ENCODE data around the gene CPT2. TPM values are rescaled to one million over a fixed set of nuclear protein-coding genes. Genes with fewer than 3 reads are reported as not detected.
A peak's percentile ranks its signal among the peaks of the same experiment; 100 is the strongest.

CPT2 gene
- total and polyA plus RNA-seq, 4 donors: 27.4 to 109 (median 74.8) TPM

GRCh38 chr1:53172426-53173128, 24.0 kb upstream of the CPT2 start (continued):
- TF ChIP-seq NR2F2 (IDR thresholded peaks at IDR 0.05) (peak; percentile 38), SP1 (IDR thresholded peaks at IDR 0.05) (peak; percentile 37), CTCF (IDR thresholded peaks at IDR 0.05; ENCODE audit: low read depth, low read length, missing input control) (peak; percentile 6), JUND (IDR thresholded peaks at IDR 0.05) (no peak)

GRCh38 chr1:53174971-53175913, 21.4 kb upstream of the CPT2 start:
- Histone ChIP-seq H3K27me3 (ENCODE audit: control insufficient read depth in 4 of 4, insufficient read depth in 4 of 4, low read length in 3 of 4) (no peaks in the 10 kb centered on the region), H3K9me3 (ENCODE audit: control insufficient read depth in 4 of 4, low read length in 3 of 4) (no peaks in the 10 kb centered on the region), H3K4me3 (ENCODE audit: low read depth in 1 of 3, low read length in 3 of 3) (no peak overlapping the region), H3K4me1 (ENCODE audit: control insufficient read depth in 4 of 4, insufficient read depth in 4 of 4, low read length in 3 of 4) (peaks cover 6 to 26% (median 21%) of the 10 kb centered on the region in 4 donors), H3K36me3 (ENCODE audit: control insufficient read depth in 4 of 4, insufficient read depth in 3 of 4, low read depth in 1 of 4, low read length in 3 of 4) (no peaks in the 10 kb centered on the region), H3K9ac (ENCODE audit: low read depth in 1 of 2, low read length in 2 of 2) (no peak overlapping the region), H3K27ac (ENCODE audit: low read depth in 1 of 2, low read length in 2 of 2) (no peak overlapping the region)
- peak; percentile 45 for TF ChIP-seq SP1 (IDR thresholded peaks at IDR 0.05)
- TF ChIP-seq FOXA1 (IDR thresholded peaks at IDR 0.05): no peak
- no peak for TF ChIP-seq RAD21 (IDR thresholded peaks at IDR 0.05)
- TF ChIP-seq YY1 (IDR thresholded peaks at IDR 0.05): no peak
- no peak for TF ChIP-seq ATF3 (IDR thresholded peaks at IDR 0.05)
- TF ChIP-seq FOXA2 (IDR thresholded peaks at IDR 0.05): no peak
- TF ChIP-seq RXRA (IDR thresholded peaks at IDR 0.05): peak in 1 of 2 donors; percentile 15
- no peak for TF ChIP-seq CTCF (IDR thresholded peaks at IDR 0.05; ENCODE audit: low read depth, low read length, missing input control)
- TF ChIP-seq MAX (IDR thresholded peaks at IDR 0.05): no peak
- no peak for TF ChIP-seq EGR1 (IDR thresholded peaks at IDR 0.05; ENCODE audit: low read depth in 2 of 2)
- no peak for TF ChIP-seq REST (IDR thresholded peaks at IDR 0.05)
- no peak for TF ChIP-seq ZBTB33 (IDR thresholded peaks at IDR 0.05)
- peak; percentile 30 for TF ChIP-seq HNF4G (IDR thresholded peaks at IDR 0.05)
- no peak for TF ChIP-seq GABPA (IDR thresholded peaks at IDR 0.05 in 1 of 2, conservative IDR thresholded peaks at IDR 0.05 in 1 of 2)
- no peak for TF ChIP-seq NR2F2 (IDR thresholded peaks at IDR 0.05)
- TF ChIP-seq JUND (IDR thresholded peaks at IDR 0.05): no peak
- TF ChIP-seq TAF1 (conservative IDR thresholded peaks at IDR 0.05): no peak
- peak; percentile 74 to 76 for TF ChIP-seq HNF4A (conservative IDR thresholded peaks at IDR 0.05)
- no peak for DNase-seq (ENCODE audit: low spot score)
- 70% methylated on average over 10 of the region's 10 CpGs for WGBS

Measured in liver (tissue), 9 donors.